ENCODE measurements around the gene KIF26A.

DNA sequence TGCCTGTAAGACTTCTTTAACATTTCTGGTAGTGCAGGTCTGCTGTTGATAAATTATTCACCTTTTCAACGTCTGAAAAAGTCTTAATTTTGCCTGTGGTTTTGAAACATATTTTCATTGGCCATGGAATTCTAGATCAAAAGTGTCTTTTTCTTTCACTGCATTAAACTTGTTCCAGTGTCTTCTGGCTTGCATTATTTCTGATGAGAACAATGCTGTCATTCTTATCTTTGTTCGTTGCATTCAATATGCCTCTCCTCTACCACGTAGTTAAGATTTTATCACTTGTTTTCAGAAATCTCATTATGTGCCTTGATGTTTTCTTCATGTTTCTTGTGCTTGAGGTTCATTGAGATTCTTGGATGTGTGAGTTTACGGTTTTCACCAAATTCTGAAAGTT is 13.4 kb upstream of the KIF26A start:
- TF ChIP-seq FOXJ3 (CRISPR knock-in tag; IDR thresholded peaks at IDR 0.05) (no peak), EP300 (IDR thresholded peaks at IDR 0.05; ENCODE audit: borderline replicate concordance in 1 of 2, low read depth in 1 of 2, low read length in 1 of 2) (no peak), GABPA (IDR thresholded peaks at IDR 0.05; ENCODE audit: low read depth) (no peak), YY1 (IDR thresholded peaks at IDR 0.05; ENCODE audit: low read depth) (no peak), TEAD4 (IDR thresholded peaks at IDR 0.05; ENCODE audit: borderline replicate concordance, insufficient read depth) (no peak), JUND (IDR thresholded peaks at IDR 0.05) (no peak)
- TF ChIP-seq, protein P1, sequence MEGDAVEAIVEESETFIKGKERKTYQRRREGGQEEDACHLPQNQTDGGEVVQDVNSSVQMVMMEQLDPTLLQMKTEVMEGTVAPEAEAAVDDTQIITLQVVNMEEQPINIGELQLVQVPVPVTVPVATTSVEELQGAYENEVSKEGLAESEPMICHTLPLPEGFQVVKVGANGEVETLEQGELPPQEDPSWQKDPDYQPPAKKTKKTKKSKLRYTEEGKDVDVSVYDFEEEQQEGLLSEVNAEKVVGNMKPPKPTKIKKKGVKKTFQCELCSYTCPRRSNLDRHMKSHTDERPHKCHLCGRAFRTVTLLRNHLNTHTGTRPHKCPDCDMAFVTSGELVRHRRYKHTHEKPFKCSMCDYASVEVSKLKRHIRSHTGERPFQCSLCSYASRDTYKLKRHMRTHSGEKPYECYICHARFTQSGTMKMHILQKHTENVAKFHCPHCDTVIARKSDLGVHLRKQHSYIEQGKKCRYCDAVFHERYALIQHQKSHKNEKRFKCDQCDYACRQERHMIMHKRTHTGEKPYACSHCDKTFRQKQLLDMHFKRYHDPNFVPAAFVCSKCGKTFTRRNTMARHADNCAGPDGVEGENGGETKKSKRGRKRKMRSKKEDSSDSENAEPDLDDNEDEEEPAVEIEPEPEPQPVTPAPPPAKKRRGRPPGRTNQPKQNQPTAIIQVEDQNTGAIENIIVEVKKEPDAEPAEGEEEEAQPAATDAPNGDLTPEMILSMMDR (IDR thresholded peaks at IDR 0.05), result no peak
- TF ChIP-seq, protein P2, sequence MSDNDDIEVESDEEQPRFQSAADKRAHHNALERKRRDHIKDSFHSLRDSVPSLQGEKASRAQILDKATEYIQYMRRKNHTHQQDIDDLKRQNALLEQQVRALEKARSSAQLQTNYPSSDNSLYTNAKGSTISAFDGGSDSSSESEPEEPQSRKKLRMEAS (IDR thresholded peaks at IDR 0.05; ENCODE audit: low read depth), result no peak
- TF ChIP-seq, protein P3, sequence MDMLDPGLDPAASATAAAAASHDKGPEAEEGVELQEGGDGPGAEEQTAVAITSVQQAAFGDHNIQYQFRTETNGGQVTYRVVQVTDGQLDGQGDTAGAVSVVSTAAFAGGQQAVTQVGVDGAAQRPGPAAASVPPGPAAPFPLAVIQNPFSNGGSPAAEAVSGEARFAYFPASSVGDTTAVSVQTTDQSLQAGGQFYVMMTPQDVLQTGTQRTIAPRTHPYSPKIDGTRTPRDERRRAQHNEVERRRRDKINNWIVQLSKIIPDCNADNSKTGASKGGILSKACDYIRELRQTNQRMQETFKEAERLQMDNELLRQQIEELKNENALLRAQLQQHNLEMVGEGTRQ (IDR thresholded peaks at IDR 0.05; ENCODE audit: borderline replicate concordance, low read depth, low read length), result no peak
- TF ChIP-seq, protein P4, sequence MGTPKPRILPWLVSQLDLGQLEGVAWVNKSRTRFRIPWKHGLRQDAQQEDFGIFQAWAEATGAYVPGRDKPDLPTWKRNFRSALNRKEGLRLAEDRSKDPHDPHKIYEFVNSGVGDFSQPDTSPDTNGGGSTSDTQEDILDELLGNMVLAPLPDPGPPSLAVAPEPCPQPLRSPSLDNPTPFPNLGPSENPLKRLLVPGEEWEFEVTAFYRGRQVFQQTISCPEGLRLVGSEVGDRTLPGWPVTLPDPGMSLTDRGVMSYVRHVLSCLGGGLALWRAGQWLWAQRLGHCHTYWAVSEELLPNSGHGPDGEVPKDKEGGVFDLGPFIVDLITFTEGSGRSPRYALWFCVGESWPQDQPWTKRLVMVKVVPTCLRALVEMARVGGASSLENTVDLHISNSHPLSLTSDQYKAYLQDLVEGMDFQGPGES (IDR thresholded peaks at IDR 0.05; ENCODE audit: low read depth, low read length), result no peak

All from SK-N-SH (cell line).